PC-9 (cell line): ENCODE data around the gene DEFB110. TPM values are rescaled to one million over a fixed set of nuclear protein-coding genes. Genes with fewer than 3 reads are reported as not detected.

Experiments
- BruUV-seq: library from RNA; stranded (reverse); fragments of 400-500 nt; replicated peaks from 2 replicates; lab custom pipeline; 2021; lab: Mats Ljungman, UMichigan
- CTCF ChIA-PET: fragments of 300-600 bp; sonication (Branson Sonifier 250); formaldehyde crosslinking; loops from one replicate; lab custom pipeline; 2022; ENCODE audit warnings: antibody characterized with exemption; lab: Charles Lee
- POLR2A ChIA-PET: fragments of 300-600 bp; sonication (Branson Sonifier 250); formaldehyde crosslinking; loops from one replicate; lab custom pipeline; 2022; ENCODE audit warnings: antibody characterized with exemption; ENCODE audit not compliant: unreplicated experiment; lab: Charles Lee
- DNase-seq, 2 experiments: peaks; one replicate each; pipeline versions ENCODE4 v3.0.0 to v3.0.0-alpha.2; 2015 to 2022; ENCODE audit warnings: mixed read lengths in 1 of 2
- H2AFZ ChIP-seq: fragments of 200-600 bp; sonication (generic); 2 replicates; pipeline ENCODE4 v1.8.1; 2017; ENCODE audit warnings: antibody characterized with exemption
- H3F3A ChIP-seq: fragments of 200-600 bp; sonication (generic); 2 replicates; pipeline ENCODE4 v1.8.1; 2017; ENCODE audit warnings: antibody characterized with exemption, mild to moderate bottlenecking, low read depth; ENCODE audit not compliant: insufficient read depth
- H3K27ac ChIP-seq: fragments of 200-600 bp; sonication (generic); 2 replicates; pipeline ENCODE4 v1.6.1; 2016; ENCODE audit warnings: mixed run types
- H3K27me3 ChIP-seq: fragments of 200-600 bp; sonication (generic); 2 replicates; pipeline ENCODE4 v1.6.1; 2016; ENCODE audit warnings: low read depth, mixed run types; ENCODE audit not compliant: insufficient read depth
- H3K36me3 ChIP-seq: fragments of 200-600 bp; sonication (generic); 2 replicates; pipeline ENCODE4 v1.6.1; 2016; ENCODE audit warnings: low read depth, mixed run types
- H3K4me1 ChIP-seq: fragments of 200-600 bp; sonication (generic); replicated peaks from 2 replicates; pipeline ENCODE4 v1.6.1; 2016; ENCODE audit warnings: mixed run types; ENCODE audit not compliant: insufficient read depth
- H3K4me2 ChIP-seq: fragments of 200-600 bp; sonication (generic); 2 replicates; pipeline ENCODE4 v1.6.1; 2017; ENCODE audit warnings: mixed run types
- H3K4me3 ChIP-seq: fragments of 200-600 bp; sonication (generic); 2 replicates; pipeline ENCODE4 v1.6.1; 2016; ENCODE audit warnings: mixed run types
- H3K79me2 ChIP-seq: fragments of 200-600 bp; sonication (generic); 2 replicates; pipeline ENCODE4 v1.6.1; 2017; ENCODE audit warnings: low read depth, mixed run types
- H3K9me2 ChIP-seq: fragments of 200-600 bp; sonication (generic); 2 replicates; pipeline ENCODE4 v1.8.1; 2017; ENCODE audit warnings: mild to moderate bottlenecking; ENCODE audit not compliant: insufficient read depth
- H3K9me3 ChIP-seq: fragments of 200-600 bp; sonication (generic); 2 replicates; pipeline ENCODE4 v1.8.1; 2016; ENCODE audit warnings: low read depth; ENCODE audit not compliant: insufficient read depth
- H4K20me1 ChIP-seq: fragments of 200-600 bp; sonication (generic); 2 replicates; pipeline ENCODE4 v1.8.1; 2017; ENCODE audit not compliant: insufficient read depth
- EZH2 ChIP-seq: fragments of 200-600 bp; sonication (generic); IDR thresholded peaks from 2 replicates; pipeline ENCODE4 v1.8.0; 2017; ENCODE audit warnings: antibody characterized with exemption, low read depth
- intact Hi-C: fragments of 100-400 bp; cut with micrococcal nuclease; formaldehyde crosslinking; loops from one replicate; pipeline ENCODE4 v1.10.0; 2022; ENCODE audit not compliant: unreplicated experiment
- total RNA-seq: library from RNA; stranded (reverse); gene quantifications from 2 replicates; pipeline ENCODE4 v1.2.3, GENCODE V29; 2021
- TF ChIP-seq, protein P1 (sequence below): fragments of 200-600 bp; sonication (generic); conservative IDR thresholded peaks from 2 replicates; pipeline ENCODE4 v1.6.1; 2017; ENCODE audit warnings: mixed run types, antibody characterized with exemption, mild to moderate bottlenecking, moderate library complexity

The DEFB110 gene
- total RNA-seq, 1 experiment from 2014 or later = not detected

DNA sequence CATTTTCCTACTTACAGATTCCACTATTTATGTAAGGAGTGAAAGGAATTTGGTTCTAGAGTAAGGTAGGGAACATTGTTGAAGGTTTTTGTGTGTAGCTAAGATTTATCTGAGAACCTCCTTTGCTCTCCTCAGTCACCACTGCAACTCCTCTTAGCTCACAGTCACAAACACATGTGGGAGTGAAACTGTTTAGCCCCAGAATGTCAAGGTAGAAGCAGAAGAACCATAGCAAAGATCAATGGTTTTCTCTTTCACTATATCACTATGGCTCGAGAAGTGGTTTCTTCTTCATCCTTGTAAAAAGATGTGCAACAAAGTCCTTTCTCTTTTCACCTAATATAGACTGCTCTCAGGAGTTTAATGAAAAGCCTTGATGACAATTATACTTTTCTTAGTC lies 34.4 kb upstream of the DEFB110 start:
- CTCF ChIA-PET = no interaction called here

GRCh38 chr6:50049829-50050228 lies 28.0 kb upstream of the DEFB110 start, which contains the start of gene DEFB112:
TSS of gene DEFB112 (minus strand) at chr6:50049929. CDS start at chr6:50049869, 60 bp downstream.
- intact Hi-C loops = no loop called here
- TF ChIP-seq, protein P1, sequence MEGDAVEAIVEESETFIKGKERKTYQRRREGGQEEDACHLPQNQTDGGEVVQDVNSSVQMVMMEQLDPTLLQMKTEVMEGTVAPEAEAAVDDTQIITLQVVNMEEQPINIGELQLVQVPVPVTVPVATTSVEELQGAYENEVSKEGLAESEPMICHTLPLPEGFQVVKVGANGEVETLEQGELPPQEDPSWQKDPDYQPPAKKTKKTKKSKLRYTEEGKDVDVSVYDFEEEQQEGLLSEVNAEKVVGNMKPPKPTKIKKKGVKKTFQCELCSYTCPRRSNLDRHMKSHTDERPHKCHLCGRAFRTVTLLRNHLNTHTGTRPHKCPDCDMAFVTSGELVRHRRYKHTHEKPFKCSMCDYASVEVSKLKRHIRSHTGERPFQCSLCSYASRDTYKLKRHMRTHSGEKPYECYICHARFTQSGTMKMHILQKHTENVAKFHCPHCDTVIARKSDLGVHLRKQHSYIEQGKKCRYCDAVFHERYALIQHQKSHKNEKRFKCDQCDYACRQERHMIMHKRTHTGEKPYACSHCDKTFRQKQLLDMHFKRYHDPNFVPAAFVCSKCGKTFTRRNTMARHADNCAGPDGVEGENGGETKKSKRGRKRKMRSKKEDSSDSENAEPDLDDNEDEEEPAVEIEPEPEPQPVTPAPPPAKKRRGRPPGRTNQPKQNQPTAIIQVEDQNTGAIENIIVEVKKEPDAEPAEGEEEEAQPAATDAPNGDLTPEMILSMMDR = no peak
- no peak for TF ChIP-seq EZH2
- Histone ChIP-seq H3F3A (no peaks in the 10 kb centered on the region), H3K4me2 (no peak within 1 kb of the TSS), H2AFZ (no peak within 1 kb of the TSS), H3K9me2 (no peaks in the 10 kb centered on the region), H3K4me1 (no peaks in the 10 kb centered on the region), H3K36me3 (no peaks in the 10 kb centered on the region), H3K9me3 (no peaks in the 10 kb centered on the region), H3K4me3 (no peak within 1 kb of the TSS), H3K27me3 (no peaks in the 10 kb centered on the region), H4K20me1 (no peaks in the 10 kb centered on the region), H3K79me2 (no peaks in the 10 kb centered on the region), H3K27ac (no peak within 1 kb of the TSS)
- POLR2A ChIA-PET = no interaction called here
- CTCF ChIA-PET = no interaction called here
- DNase-seq = no peak
- no TSS peak for BruUV-seq

More for the DNA sequence above, 34.4 kb upstream of the DEFB110 start:
- H3K4me1 ChIP-seq = no peaks in the 10 kb centered on the region
- intact Hi-C loops = no loop called here
- TF ChIP-seq EZH2 = no peak
- TF ChIP-seq, protein P1 = no peak
- H3K79me2 ChIP-seq = no peaks in the 10 kb centered on the region
- no peak for DNase-seq
- no peaks in the 10 kb centered on the region for H3K9me3 ChIP-seq
- H3K27me3 ChIP-seq = no peaks in the 10 kb centered on the region
- no TSS peak for BruUV-seq
- H2AFZ ChIP-seq = no peak overlapping the region
- H3K4me3 ChIP-seq = no peak overlapping the region
- POLR2A ChIA-PET = no interaction called here
- H3K4me2 ChIP-seq = no peak overlapping the region
- H3K9me2 ChIP-seq = no peaks in the 10 kb centered on the region
- H3F3A ChIP-seq = no peaks in the 10 kb centered on the region
- no peaks in the 10 kb centered on the region for H3K36me3 ChIP-seq
- no peaks in the 10 kb centered on the region for H4K20me1 ChIP-seq
- H3K27ac ChIP-seq = no peak overlapping the region

GRCh38 chr6:50047026-50047425 lies 25.2 kb upstream of the DEFB110 start:
- BruUV-seq = no TSS peak
- Histone ChIP-seq H3K4me1 (no peaks in the 10 kb centered on the region), H3K4me2 (no peak overlapping the region), H3K27ac (no peak overlapping the region), H3K79me2 (no peaks in the 10 kb centered on the region), H3K9me2 (no peaks in the 10 kb centered on the region), H3K36me3 (no peaks in the 10 kb centered on the region), H3F3A (no peaks in the 10 kb centered on the region), H4K20me1 (no peaks in the 10 kb centered on the region), H3K27me3 (no peaks in the 10 kb centered on the region), H2AFZ (no peak overlapping the region), H3K9me3 (no peaks in the 10 kb centered on the region), H3K4me3 (no peak overlapping the region)
- ChIA-PET POLR2A (no interaction called here), CTCF (no interaction called here)
- no peak for DNase-seq
- intact Hi-C loops = no loop called here
- TF ChIP-seq EZH2 = no peak
- TF ChIP-seq, protein P1 = no peak
